AG10803 (cell line): ENCODE measurements around the gene FBXW9.
"Not testable (repeated sequence)": the region's sequence is repeated elsewhere in the genome, so short reads cannot be mapped to it uniquely, and the experiment has no call there.

Source experiments
- DNase-seq: peaks from one replicate; pipeline ENCODE4 v3.0.0; 2010; ENCODE audit warnings: low read depth
- H3K4me3 ChIP-seq: 2 replicates; pipeline ENCODE4 v1.5.1; 2011; ENCODE audit warnings: mild to moderate bottlenecking, low read length, control low read depth
- TF ChIP-seq, protein P1 (sequence below): conservative IDR thresholded peaks from 2 replicates; pipeline ENCODE4 v1.5.1; 2011; ENCODE audit warnings: mild to moderate bottlenecking, low read length, control low read depth, inconsistent platforms

FBXW9 gene

DNA sequence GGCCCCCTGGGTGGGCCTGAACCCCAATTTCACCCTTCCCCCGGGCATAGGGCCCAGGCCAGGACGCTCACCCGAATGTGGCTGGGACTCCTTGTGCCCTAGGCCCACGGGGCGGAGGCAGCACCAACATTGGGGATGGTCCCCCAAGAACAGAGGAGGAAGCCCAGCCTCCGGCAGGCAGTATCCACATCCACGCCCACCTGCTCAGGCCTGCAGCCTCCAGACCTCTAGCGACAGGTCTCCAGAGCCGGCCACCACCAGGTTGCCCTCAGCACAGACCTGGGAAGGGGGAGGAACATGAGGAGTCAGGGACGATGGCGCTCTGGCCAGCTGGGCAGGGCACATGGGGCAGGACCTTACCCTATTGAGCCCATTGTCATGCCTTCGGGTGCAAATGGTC lies 7.4 kb downstream of the FBXW9 start:
- no peak overlapping the region for H3K4me3 ChIP-seq
- DNase-seq, result no peak
- TF ChIP-seq, protein P1, sequence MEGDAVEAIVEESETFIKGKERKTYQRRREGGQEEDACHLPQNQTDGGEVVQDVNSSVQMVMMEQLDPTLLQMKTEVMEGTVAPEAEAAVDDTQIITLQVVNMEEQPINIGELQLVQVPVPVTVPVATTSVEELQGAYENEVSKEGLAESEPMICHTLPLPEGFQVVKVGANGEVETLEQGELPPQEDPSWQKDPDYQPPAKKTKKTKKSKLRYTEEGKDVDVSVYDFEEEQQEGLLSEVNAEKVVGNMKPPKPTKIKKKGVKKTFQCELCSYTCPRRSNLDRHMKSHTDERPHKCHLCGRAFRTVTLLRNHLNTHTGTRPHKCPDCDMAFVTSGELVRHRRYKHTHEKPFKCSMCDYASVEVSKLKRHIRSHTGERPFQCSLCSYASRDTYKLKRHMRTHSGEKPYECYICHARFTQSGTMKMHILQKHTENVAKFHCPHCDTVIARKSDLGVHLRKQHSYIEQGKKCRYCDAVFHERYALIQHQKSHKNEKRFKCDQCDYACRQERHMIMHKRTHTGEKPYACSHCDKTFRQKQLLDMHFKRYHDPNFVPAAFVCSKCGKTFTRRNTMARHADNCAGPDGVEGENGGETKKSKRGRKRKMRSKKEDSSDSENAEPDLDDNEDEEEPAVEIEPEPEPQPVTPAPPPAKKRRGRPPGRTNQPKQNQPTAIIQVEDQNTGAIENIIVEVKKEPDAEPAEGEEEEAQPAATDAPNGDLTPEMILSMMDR, result no peak

DNA sequence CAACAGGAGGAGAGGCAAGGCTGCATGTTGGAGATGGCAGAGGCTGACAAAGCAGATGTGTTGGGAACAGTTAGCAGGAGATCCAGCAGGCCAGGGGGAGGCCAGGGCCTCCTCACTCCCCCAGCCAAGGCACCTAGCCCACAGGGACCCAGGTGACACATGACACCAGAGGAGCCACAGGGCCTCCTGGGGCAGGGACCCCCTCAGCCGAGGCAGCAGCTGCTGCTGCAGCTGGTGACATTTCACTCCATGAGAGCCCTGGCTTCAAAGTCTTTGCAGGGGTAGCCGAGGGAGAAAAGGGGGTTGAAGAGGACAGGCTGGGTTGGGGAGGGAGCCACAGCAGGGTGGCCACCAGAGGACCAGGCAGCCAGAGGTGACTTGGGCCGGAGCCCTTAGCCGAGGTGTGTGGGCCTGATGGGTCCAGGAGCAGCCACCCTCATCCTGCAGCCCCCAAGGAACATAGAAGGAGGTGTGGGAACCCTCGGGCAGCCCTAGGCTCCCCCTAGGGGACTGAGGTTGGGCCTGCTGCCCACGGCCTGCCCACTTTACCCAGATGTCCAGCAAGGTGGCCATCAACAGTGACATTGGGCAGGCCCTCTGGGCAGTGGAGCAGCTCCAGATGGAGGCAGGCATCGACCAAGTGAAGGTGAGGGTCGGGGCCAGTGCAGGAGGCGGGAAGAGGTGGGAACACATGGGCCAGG lies 8.8 kb downstream of the FBXW9 start, which contains the start of gene GNG14:
Gene GNG14, plus strand, starts transcription at position 503 of the 701 bp plus-strand sequence. Its CDS starts 51 bp downstream, at position 554.
- no peak for DNase-seq
- TF ChIP-seq, protein P1, result no peak
- no peak within 1 kb of the TSS for H3K4me3 ChIP-seq

DNA sequence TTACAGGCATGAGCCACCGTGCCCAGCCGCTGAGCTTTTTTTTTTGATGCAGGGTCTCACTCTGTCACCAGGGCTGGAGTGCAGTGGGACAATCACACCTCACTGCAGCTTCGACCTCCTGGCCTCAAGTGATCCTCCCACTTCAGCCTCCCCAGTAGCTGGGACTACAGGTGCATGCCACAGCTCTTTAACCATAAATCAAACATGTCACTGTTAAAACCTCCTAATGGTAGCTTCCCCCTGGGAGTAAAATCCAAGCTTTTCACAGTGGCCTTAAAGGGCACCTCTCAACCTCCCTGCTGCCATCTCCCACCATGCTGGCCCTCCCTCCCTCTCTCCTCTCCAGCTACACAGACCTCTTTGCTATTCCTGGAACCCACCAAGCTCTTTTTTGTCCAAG lies 10.6 kb downstream of the FBXW9 start:
- TF ChIP-seq, protein P1, result no peak
- H3K4me3 ChIP-seq, result no peak overlapping the region
- DNase-seq, result no peak

DNA sequence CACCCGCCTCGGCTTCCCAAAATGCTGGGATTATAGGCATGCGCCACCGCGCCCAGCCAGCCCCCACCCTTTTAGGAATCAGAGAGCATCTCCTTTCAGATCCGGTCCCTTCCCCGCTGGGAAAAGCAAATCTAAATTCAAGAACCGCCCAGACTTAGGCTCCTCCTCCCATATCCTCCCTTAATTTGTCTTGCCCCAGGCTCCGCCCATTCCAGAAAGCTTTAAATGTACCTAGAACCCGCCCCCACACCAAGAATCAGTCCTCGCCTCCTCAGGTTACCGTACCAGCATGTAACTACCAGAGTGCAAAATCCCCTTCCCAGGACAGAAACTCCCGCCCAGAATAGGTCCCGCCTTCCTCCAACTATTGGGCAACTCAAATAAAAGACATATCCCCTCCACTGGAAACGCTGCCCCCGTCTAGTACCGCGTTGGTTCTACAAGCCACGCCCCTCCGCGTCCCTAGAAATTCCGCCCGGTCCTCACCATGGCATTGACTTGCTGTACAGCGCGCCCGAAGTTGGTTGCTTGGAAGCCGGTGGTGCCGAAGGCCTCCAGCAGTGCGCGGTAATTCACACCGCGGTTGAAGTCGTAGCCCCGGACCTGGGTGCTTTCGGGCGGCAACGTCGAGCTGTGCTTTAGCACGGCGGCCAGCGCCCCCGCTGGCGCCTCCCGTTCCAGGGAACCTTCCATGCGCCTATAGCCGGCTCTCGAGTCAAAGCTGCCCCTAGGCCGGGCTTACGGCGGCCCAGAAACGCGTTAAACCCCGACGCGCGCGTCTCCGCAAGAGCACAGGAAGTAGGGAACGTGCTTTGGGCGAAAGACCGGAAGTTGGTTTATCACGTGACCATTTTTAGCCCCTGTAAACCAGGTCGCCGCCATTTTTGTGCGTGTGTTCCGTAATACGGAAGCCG lies 15.1 kb downstream of the FBXW9 start, which contains the start of gene DHPS:
Gene DHPS, minus strand, starts transcription at position 807 of the 914 bp plus-strand sequence. Its CDS starts 114 bp downstream, at position 693.
- peak within 1 kb of the TSS; percentile 98 for H3K4me3 ChIP-seq
- TF ChIP-seq, protein P1, result no peak; the same call in 1 of the 2 replicates
- DNase-seq, result peak; percentile 98

DNA sequence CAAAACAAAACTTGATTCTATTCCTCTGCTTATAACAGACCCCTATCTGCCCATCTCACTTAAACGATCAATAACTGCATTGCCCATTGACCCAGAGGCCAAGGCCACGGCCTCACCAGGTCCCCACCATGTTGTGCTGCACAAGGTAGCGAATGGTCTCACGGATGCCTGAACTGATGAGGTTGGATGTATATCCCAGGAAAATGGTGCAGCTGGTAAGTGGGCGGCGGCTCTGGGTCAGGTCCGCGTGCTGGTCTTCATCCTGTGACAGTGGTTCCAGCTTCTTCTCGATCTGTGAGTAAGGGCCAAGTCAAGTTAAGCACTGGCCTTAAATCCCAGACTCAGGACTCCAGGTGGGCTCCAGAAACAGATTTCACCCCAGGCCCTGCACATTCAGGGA lies 16.4 kb downstream of the FBXW9 start:
- TF ChIP-seq, protein P1, result no peak
- DNase-seq, result no peak
- H3K4me3 ChIP-seq, result no peak overlapping the region

DNA sequence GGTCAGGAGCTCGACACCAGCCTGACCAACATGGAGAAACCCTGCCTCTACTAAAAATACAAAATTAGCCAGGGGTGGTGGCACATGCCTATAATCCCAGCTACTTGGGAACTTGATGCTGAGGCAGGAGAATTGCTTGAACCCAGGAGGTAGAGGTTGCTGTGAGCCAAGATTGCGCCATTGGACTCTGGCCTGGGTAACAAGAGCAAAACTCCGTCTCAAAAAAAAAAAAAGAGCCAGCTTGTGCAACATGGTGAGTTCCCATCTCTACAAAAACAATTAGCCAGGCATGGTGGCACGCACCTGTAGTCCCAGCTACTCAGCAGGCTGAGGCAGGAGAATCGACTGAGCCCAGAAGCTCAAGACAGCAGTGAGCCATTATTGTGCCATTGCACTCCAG lies 18.4 kb downstream of the FBXW9 start:
- H3K4me3 ChIP-seq, DNase-seq: not testable (repeated sequence)

DNA sequence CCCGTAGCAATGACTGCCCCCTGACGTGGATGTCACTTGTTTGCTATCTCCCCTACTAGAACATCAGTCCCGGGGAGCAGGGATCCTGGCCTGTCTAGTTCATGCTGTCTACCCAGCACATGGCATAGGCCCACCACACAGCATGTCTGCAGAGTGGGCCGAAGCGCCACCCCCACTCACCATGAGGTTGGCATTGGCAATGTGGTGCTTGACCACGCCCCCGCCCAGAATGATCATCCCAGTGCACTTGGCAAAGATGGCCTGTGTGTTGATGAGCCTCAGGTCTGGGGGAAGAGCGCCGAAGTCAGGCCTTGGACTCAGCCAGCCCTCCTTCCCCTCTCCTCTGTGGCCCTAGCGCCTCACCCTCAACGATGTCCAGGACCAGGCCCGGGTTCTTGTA lies 19.5 kb downstream of the FBXW9 start:
- DNase-seq, result no peak
- TF ChIP-seq, protein P1, result no peak
- H3K4me3 ChIP-seq, result no peak overlapping the region
